ENCODE data around the gene CKMT1B.
"Not testable (repeated sequence)": the region's sequence is repeated elsewhere in the genome, so short reads cannot be mapped to it uniquely, and the experiment has no call there.

Gene CKMT1B

GRCh38 chr15:43638464-43639204 lies 44.8 kb downstream of the CKMT1B start:
- not testable (repeated sequence) for DNase-seq
